HL-60/S4 (cell line): ENCODE results near the gene CALHM5.

ENCODE experiments used
- in situ Hi-C: fragments of 300-500 bp; cut with MboI; formaldehyde crosslinking; loops from 2 replicates; pipeline ENCODE4 v1.14.3; 2022; ENCODE audit warnings: low sequenced_read_pairs

The CALHM5 gene

GRCh38 chr6:116545651-116546050 is 34.2 kb downstream of the CALHM5 start, which contains the start of gene TRAPPC3L:
Gene TRAPPC3L (minus strand): TSS chr6:116545684. CDS start chr6:116545514, 170 bp downstream.
- in situ Hi-C loops, result no loop called here

- in situ Hi-C loops, result no loop called here
Measured at GRCh38 chr6:116547358-116547757, 35.9 kb downstream of the CALHM5 start.

- in situ Hi-C loops, result no loop called here
Measured at GRCh38 chr6:116550796-116551195, 39.4 kb downstream of the CALHM5 start.

GRCh38 chr6:116553451-116553850 is 42.0 kb downstream of the CALHM5 start, which contains the start of gene CALHM4:
Gene CALHM4 (plus strand): TSS chr6:116553751. CDS start chr6:116553794, 43 bp downstream.
- in situ Hi-C loops, result no loop called here

GRCh38 chr6:116556065-116556464 is 44.6 kb downstream of the CALHM5 start:
- in situ Hi-C loops, result no loop called here

- in situ Hi-C loops, result no loop called here
Measured at GRCh38 chr6:116556814-116557415, 45.5 kb downstream of the CALHM5 start.

- in situ Hi-C loops, result no loop called here
Measured at GRCh38 chr6:116557893-116558292, 46.5 kb downstream of the CALHM5 start.

- in situ Hi-C loops, result loop anchor here (10.0 kb wide), 1 partner anchor 275 kb away; no protein-coding TSS in a partner anchor
Measured at GRCh38 chr6:116560130-116560529, 48.7 kb downstream of the CALHM5 start.

GRCh38 chr6:116561377-116562018 is 50.1 kb downstream of the CALHM5 start:
- in situ Hi-C loops, result loop anchor here (10.0 kb wide), 1 partner anchor 277 kb away; no protein-coding TSS in a partner anchor

- in situ Hi-C loops, result loop anchor here (10.0 kb wide), 1 partner anchor 277 kb away; no protein-coding TSS in a partner anchor
Measured at GRCh38 chr6:116562019-116562403, 50.6 kb downstream of the CALHM5 start.

GRCh38 chr6:116562614-116563013 is 51.2 kb downstream of the CALHM5 start:
- in situ Hi-C loops, result loop anchor here (10.0 kb wide), 1 partner anchor 278 kb away; no protein-coding TSS in a partner anchor

GRCh38 chr6:116563830-116564229 is 52.4 kb downstream of the CALHM5 start:
- in situ Hi-C loops, result loop anchor here (10.0 kb wide), 1 partner anchor 279 kb away; no protein-coding TSS in a partner anchor

- in situ Hi-C loops, result loop anchor here (10.0 kb wide), 1 partner anchor 280 kb away; no protein-coding TSS in a partner anchor
Measured at GRCh38 chr6:116564311-116564710, 52.9 kb downstream of the CALHM5 start.

- in situ Hi-C loops, result loop anchor here (10.0 kb wide), 1 partner anchor 280 kb away; no protein-coding TSS in a partner anchor
Measured at GRCh38 chr6:116564921-116565872, 53.8 kb downstream of the CALHM5 start.

GRCh38 chr6:116568111-116568510 is 56.7 kb downstream of the CALHM5 start:
- in situ Hi-C loops, result loop anchor here (10.0 kb wide), 1 partner anchor 283 kb away; no protein-coding TSS in a partner anchor

GRCh38 chr6:116568821-116569755 is 57.6 kb downstream of the CALHM5 start:
- in situ Hi-C loops, result loop anchor here (10.0 kb wide), 1 partner anchor 284 kb away; no protein-coding TSS in a partner anchor

- in situ Hi-C loops, result no loop called here
Measured at GRCh38 chr6:116570856-116571682, 59.6 kb downstream of the CALHM5 start, which contains the start of gene RWDD1. Gene RWDD1 (plus strand): TSS chr6:116571504. CDS start chr6:116571583, 79 bp downstream.

- in situ Hi-C loops, result no loop called here
Measured at GRCh38 chr6:116571683-116572000, 60.2 kb downstream of the CALHM5 start.

- in situ Hi-C loops, result no loop called here
Measured at GRCh38 chr6:116572162-116572561, 60.7 kb downstream of the CALHM5 start.
